Right atrium auricular region (tissue), 2 donors: ENCODE data around the gene FREM3. TPM values are rescaled to one million over a fixed set of nuclear protein-coding genes. Genes with fewer than 3 reads are reported as not detected.

Source experiments
- DNase-seq: peaks from one replicate; pipeline ENCODE4 v3.0.0-alpha.2; 2019; ENCODE audit warnings: low spot score
- H3K27ac ChIP-seq, 2 donors: fragments of 200-600 bp; sonication (generic); 1 replicate in 1 of 2; 2 replicates in 1 of 2; pipeline ENCODE4 v1.5.1; 2016 to 2019
- H3K27me3 ChIP-seq, 2 donors: fragments of 200-600 bp; sonication (generic); one replicate each; pipeline versions ENCODE4 v1.5.1 to v1.6.0; 2017 to 2019
- H3K36me3 ChIP-seq: fragments of 200-600 bp; sonication (generic); one replicate; pipeline ENCODE4 v1.5.1; 2016
- H3K4me1 ChIP-seq, 2 donors: fragments of 200-600 bp; sonication (generic); one replicate each; pipeline versions ENCODE4 v1.5.1 to v1.6.0; 2017 to 2019
- H3K4me3 ChIP-seq, 2 donors: fragments of 200-600 bp; sonication (generic); 1 replicate in 1 of 2; 2 replicates in 1 of 2; pipeline ENCODE4 v1.5.1; 2017 to 2019; ENCODE audit warnings: mild to moderate bottlenecking in 1 of 2, moderate library complexity in 1 of 2
- H3K9me3 ChIP-seq, 2 donors: fragments of 200-600 bp; sonication (generic); one replicate each; pipeline ENCODE4 v1.5.1; 2019
- CTCF ChIP-seq, 2 donors: fragments of 200-600 bp; sonication (generic); IDR thresholded peaks; one replicate each; pipeline ENCODE4 v1.5.1; 2019; ENCODE audit warnings: antibody characterized with exemption in 2 of 2
- total RNA-seq, 2 donors: library from RNA; depleted of rRNA; stranded (reverse); fragments of >200 nt; gene quantifications; one replicate each; pipeline ENCODE4 v1.1.0, GENCODE V29; 2016

Gene FREM3
- total RNA-seq, 2 donors from 2014 or later = 0.04 TPM; not detected in 1

GRCh38 chr4:143564472-143564871 lies 136.0 kb downstream of the FREM3 start:
- no peaks in the 10 kb centered on the region for H3K9me3 ChIP-seq
- DNase-seq = no peak

GRCh38 chr4:143559757-143560147 lies 140.7 kb downstream of the FREM3 start:
- DNase-seq = no peak
- H3K4me1 ChIP-seq = no peaks in the 10 kb centered on the region
- H3K9me3 ChIP-seq = no peaks in the 10 kb centered on the region
- peak overlapping the region; percentile 54 to 63 for H3K4me3 ChIP-seq
- no peaks in the 10 kb centered on the region for H3K27me3 ChIP-seq
- TF ChIP-seq CTCF (IDR thresholded peaks at IDR 0.05) = no peak
- H3K36me3 ChIP-seq = peaks cover 3% of the 10 kb centered on the region
- H3K27ac ChIP-seq = peak overlapping the region in 1 of 2 donors; percentile 54

More at GRCh38 chr4:143564472-143564871, 136.0 kb downstream of the FREM3 start:
- no peaks in the 10 kb centered on the region for H3K27me3 ChIP-seq
- H3K4me1 ChIP-seq = no peaks in the 10 kb centered on the region
- H3K4me3 ChIP-seq = no peak overlapping the region
- H3K27ac ChIP-seq = no peak overlapping the region
- no peak for TF ChIP-seq CTCF (IDR thresholded peaks at IDR 0.05)
- no peaks in the 10 kb centered on the region for H3K36me3 ChIP-seq

DNA sequence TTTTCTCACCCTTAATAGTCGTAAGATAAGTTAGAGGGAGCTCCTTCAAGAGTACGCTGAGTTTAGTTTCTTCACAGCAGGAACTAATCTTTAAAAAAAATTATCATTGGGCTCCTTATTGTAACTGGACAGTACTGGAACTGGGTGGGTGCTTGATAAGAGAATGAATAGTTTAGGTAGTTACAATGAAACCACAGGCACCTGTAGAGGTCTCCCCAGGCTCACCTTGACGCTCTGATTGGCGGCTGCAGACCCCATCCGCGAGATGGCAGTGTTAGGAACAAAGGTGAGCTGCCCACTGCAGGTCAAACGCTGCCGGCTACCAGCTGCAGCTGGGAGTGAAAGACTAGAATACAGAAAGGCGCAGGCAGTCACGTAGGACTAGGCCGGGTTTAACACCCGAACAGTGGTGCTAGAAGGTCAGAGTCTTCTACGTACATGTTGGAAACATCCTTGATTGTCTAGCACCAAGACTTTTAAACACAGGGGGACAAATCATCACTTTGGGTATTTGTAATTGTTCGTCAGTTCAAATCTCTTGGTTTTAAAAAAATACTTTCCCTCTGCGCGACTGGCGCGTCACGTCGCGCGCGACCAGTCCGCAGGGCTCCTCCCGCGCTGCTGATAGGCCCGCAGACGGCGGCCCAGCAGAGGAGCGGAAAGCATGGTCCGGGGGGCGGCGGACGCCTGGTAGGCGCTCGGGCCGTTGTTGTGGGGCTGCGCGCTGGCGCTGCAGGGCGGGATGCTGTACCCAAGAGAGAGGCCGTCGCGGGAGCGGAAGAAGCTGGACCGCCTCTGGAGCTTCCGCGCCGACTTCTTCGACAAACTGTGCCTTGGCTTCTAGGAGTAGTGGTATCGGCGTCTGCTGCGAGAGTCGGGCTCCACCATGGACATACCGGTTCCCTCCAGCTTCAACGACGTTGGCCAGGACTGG lies 141.4 kb downstream of the FREM3 start:
- peak overlapping the region; percentile 54 to 63 for H3K4me3 ChIP-seq
- H3K9me3 ChIP-seq = no peaks in the 10 kb centered on the region
- peak; percentile 8 to 69 for TF ChIP-seq CTCF (IDR thresholded peaks at IDR 0.05)
- H3K36me3 ChIP-seq = peaks cover 8% of the 10 kb centered on the region
- DNase-seq = no peak
- no peaks in the 10 kb centered on the region for H3K27me3 ChIP-seq
- peak overlapping the region; percentile 54 to 58 for H3K27ac ChIP-seq
- H3K4me1 ChIP-seq = no peaks in the 10 kb centered on the region

GRCh38 chr4:143558286-143558685 lies 142.2 kb downstream of the FREM3 start:
- H3K4me1 ChIP-seq = no peaks in the 10 kb centered on the region
- DNase-seq = no peak
- no peak overlapping the region for H3K4me3 ChIP-seq
- no peaks in the 10 kb centered on the region for H3K27me3 ChIP-seq
- TF ChIP-seq CTCF (IDR thresholded peaks at IDR 0.05) = no peak
- no peak overlapping the region for H3K27ac ChIP-seq
- no peaks in the 10 kb centered on the region for H3K9me3 ChIP-seq
- H3K36me3 ChIP-seq = peaks cover 14% of the 10 kb centered on the region

DNA sequence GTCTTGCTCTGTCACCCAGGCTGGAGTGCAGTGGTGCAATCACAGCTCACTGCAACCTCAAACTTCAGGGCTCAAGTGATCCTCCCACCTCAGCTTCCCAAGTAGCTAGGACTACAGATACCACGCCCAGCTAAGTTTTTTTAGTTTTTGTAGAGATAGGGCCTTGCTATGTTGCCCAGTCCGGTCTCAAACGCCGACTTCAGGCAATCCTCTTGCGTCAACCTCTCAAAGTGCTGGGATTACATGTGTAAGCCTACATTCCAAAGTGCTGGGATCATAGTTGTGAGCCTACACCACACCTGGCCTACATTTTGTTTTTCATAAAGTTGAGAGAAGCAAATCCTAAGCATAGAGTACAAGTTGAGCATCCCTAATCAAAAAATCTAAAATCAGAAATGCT lies 144.8 kb downstream of the FREM3 start:
- no peak for TF ChIP-seq CTCF (IDR thresholded peaks at IDR 0.05)
- Histone ChIP-seq H3K36me3 (peaks cover 25% of the 10 kb centered on the region), H3K4me1 (no peaks in the 10 kb centered on the region), H3K9me3 (no peaks in the 10 kb centered on the region), H3K27me3 (no peaks in the 10 kb centered on the region), H3K27ac (no peak overlapping the region), H3K4me3 (no peak overlapping the region)
- DNase-seq = no peak
